Hepatocyte (in vitro differentiated cells): ENCODE measurements around the gene ISX.

ENCODE experiments used
- CTCF ChIP-seq: fragments of 200-600 bp; sonication (generic); IDR thresholded peaks from 2 replicates; pipeline ENCODE4 v1.5.1; 2016; ENCODE audit warnings: antibody characterized with exemption, mild to moderate bottlenecking; ENCODE audit not compliant: poor library complexity
- EZH2 ChIP-seq: fragments of 200-600 bp; sonication (generic); IDR thresholded peaks from 2 replicates; pipeline ENCODE4 v1.6.1; 2016; ENCODE audit warnings: antibody characterized with exemption, mild to moderate bottlenecking, borderline replicate concordance
- EZH2phosphoT487 ChIP-seq: fragments of 200-600 bp; sonication (generic); IDR thresholded peaks from one replicate; pipeline ENCODE4 v1.6.1; 2018; ENCODE audit warnings: antibody characterized with exemption, mild to moderate bottlenecking, low read depth, moderate library complexity; ENCODE audit not compliant: unreplicated experiment, severe bottlenecking

DNA sequence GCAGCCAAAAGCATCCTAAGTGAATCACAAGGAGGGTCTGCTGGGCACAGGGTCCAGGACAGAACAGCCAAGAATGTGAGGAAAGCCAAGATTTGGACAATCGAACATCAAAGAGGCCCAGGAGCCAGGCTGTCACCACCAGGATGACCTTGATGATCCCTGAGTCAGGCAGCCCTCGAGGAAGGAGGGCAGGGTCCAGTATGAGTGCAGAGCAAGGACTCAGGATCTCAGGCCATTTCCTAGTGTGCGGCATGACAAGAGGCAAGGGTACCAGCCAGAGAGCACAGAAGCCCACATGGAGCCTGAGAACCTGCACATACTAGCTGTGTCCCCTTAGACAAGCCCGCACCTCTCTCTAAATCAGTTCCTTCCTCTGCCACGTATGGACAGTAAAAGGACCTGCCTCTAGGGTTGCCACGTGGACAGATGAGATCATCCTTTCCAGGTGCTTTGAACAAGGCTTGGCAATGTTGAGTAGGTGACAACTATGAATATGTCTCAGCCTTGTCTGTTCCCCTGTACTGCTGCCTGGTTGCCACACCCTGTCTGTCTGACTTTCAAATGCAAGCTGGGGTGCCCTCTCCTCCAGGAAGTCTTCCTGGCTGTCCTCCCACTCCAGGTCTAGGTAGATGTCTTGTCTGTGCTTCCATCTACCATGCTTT lies 32.2 kb upstream of the ISX start:
- TF ChIP-seq CTCF (no peak), EZH2phosphoT487 (no peak), EZH2 (no peak)
